HPDE6-E6E7 (cell line): Measurements from ENCODE around the gene PFKFB4.
"Not testable (repeated sequence)": the region's sequence is repeated elsewhere in the genome, so short reads cannot be mapped to it uniquely, and the experiment has no call there.

ENCODE experiments used
- DNase-seq: peaks from one replicate; pipeline ENCODE4 v3.0.0; 2011; ENCODE audit warnings: missing footprints; ENCODE audit errors: extremely low spot score

Gene PFKFB4

DNA sequence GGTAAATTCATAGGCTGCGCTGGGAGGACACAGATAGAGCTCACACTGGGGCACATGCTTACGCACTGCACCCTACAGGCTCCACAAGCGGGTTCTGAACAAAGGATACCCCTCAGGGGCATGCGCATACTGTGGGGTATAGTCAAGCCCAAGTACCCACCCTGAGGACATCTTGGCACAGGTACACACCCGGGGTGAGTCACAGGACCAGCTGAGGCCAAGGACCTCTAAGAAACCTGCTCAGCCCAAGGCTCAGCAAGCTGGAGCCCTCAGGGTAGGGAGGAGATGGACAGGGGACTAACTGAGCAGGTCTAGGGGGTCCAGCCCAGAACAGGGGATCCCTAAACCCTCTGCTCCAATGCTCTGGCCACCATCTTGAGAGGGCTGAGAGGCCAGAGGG, 55.9 kb downstream of the PFKFB4 start:
- no peak for DNase-seq

DNA sequence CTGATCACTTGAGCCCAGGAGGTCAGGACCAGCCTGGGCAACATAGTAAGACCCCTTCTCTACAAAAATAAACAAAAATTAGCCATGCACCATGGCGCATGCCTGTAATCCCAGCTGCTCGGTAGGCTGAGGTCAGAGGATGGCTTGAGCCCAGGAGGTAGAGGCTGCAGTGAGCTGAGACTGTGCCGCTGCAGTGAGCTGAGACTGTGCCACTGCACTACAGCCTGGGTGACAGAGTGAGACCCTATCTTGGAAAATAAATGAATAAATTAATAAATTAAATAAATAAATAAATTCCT, 63.5 kb downstream of the PFKFB4 start:
- DNase-seq = no peak

DNA sequence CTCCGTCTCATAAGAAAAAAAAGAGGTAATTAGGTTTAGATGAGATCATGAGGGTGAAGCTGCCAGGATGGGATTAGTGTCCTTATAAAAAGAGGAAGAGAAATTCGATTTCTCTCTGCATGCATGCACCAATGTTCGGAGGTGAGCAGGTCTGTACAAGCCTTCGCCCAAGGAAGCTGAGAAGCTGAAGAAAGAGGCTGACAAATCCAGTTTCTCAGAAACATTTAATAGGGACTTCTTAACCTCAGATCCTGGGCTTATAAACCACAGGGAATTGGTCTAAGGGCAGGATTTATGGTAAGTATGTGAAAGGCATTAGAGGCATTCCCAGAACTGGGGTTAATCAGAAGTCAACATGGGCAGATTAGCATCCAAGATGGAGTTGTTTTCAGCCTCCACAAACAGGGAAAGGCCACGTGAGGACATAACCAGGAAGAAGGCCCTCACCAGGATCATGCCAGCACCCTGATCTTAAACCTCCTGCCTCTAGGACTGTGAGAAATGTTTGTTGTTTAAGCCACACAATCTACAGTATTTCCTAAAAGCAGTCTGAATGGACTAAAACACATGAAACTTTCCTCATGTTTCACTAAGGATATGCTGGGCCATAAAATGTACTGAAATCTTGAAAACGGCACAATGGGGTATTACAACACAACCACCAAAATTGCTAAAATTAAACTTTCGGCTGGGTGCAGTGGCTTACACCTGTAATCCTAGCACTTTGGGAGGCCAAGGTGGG, 64.0 kb downstream of the PFKFB4 start:
- DNase-seq = no peak

DNA sequence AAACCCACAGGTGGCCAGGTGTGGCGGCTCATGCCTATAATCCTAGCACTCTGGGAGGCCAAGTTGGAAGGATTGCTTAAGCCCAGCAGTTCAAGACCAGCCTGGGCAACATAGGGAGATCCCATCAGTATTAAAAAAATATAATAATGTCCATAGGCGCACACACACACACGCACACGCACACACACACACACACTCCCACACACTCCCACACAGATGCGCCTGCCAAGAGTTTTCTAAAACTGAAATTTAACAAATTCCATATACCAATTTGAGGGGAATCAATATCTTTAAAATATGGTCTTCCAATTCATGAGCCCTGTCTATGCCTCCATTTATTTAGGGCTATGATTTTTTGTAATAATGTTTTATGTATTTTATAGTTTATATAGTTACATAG, 69.7 kb downstream of the PFKFB4 start:
- no peak for DNase-seq

DNA sequence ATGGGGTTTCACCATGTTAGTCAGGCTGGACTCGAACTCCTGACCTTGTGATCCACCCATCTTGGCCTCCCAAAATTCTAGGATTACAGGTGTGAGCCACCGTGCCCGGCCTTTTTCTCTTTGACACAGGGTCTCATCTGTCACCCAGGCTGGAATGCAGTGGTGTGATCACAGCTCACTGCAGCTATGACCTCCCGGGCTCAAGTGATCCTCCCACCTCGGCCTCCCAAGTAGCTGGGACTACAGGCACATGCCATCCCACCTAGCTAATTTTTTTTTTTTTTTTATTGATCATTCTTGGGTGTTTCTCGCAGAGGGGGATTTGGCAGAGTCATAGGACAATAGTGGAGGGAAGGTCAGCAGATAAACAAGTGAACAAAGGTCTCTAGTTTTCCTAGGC, 73.8 kb downstream of the PFKFB4 start:
- not testable (repeated sequence) for DNase-seq

DNA sequence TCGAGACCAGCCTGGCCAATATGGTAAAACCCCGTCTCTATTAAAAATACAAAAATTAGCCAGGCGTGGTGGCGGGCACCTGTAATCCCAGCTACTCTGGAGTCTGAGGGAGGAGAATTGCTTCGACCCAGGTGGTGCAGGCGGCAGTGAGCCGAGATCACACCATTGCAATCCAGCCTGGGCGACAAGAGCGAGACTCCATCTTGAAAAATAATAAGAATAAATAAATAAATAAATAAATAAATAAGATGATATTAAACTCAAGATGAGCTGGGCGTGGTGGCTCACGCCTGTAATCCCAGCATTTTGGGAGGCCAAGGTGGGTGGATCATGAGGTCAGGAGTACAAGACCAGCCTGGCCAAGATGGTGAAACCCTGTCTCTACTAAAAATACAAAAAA, 75.7 kb downstream of the PFKFB4 start:
- not testable (repeated sequence) for DNase-seq

DNA sequence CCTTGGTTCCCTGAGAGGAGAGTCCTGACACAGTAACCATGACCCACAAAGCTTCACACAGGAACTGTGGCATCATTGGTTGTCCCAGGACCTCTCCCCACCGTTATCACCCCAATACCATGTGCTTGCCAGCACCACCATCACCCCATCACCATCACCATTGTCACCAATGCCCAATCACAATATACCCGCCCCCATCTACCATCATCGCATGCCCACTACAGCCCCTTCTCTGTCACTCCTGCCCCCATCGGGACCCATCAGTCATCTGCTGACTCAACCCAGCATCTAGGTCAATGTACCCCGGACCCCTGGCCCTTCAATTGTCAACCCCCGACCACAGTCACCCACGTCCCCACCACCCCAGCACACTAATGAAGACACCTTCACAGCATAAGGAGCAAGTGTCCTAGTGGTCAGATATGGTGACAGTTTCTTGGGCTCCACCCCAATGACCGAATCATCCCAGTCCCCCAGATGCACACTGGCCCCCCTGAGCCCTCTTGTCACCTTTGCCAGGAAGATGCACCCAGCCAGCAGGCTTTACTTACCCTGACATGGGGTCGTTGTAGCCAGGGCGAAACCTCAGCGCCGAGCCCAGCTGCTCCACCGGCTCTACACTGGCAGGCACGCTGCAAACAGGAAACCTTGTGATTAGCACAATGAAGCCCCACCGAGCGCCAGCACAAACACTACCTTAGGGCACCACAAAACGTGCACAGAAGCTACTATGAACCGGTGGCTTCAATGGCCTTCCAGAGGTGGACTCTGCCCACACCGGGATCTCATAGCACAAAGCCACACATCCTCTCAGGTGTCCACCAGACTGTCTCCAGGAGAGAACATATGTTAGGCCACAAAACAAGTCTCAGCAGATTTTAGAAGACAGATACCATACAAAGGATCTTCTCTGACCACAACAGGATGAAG, 77.7 kb downstream of the PFKFB4 start:
- DNase-seq = no peak

DNA sequence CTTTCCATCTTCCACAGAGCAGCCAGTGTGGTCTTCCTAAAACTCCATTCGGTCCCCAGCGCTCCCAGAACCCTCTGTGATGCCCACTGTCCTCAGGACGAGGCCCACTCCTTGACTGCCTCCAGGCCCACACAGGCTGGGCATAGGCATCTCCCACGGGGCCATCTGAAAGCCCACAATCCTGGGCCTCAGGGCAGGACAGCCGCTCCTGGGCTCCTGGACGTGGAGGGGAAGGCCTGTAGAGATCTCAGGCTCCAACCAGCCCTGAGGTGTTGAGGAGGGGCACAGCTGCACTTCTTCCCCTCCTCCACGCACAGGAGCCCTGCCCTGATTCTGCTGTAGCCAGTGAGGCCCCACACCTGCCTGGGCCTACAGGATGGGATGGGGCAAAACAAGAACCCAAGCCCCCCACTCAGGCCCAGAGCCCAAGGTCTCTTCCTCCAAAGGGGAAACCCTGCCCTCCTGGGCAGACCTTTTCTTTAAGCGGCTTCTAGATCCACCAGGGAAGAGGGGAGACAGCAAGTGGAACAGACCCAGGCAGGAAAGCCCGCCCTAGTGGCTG, 78.6 kb downstream of the PFKFB4 start:
- DNase-seq = no peak

DNA sequence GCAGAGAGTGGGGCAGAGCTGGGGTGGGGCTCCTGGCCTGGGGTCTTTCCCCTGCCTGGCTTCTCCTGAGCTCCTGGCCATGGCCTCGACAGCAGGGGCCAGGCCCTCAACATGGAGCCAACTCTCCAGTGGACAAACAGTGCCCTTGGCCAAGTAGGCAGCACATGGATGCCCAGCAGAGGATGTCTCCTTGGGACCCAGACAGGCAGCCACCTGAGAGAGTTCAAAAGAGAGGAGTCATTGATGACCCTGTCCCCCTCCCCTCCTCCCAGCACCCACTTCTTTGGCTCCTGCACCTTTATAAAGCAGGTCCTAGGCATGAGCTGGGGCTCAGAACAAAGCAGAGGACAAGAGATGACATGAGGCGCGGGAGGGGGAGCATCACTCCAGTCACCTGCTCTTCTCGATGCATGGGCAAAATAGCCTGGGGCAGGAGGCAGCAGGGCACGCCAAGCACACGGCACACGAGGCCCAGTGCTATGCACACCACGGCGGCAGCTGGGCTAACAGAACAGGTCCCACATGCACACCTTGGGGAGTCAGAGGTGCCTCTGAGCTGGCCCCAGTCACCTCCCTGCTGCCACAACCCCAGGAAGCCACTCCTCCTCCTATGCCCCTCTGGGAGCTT, 80.1 kb downstream of the PFKFB4 start:
- no peak for DNase-seq

DNA sequence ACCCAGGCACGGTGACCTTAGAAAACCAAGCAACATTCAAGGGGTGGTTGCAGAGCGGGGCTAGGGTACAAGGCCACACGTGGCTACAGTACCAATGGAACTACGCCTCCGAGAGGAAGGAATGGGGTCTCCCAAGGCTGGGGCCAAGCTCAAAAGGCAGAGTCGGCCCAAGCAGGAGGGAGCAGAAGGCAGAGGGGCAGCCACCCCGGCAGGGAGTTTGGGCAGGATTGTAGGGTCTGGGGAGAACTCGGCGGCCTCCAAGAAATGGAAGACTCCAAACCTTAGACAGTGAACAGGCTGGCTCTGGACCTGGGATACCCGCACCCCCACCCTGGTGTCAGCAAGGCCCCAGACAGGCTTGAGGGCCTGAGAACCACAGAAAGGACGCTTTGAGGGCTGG, 81.4 kb downstream of the PFKFB4 start:
- no peak for DNase-seq

DNA sequence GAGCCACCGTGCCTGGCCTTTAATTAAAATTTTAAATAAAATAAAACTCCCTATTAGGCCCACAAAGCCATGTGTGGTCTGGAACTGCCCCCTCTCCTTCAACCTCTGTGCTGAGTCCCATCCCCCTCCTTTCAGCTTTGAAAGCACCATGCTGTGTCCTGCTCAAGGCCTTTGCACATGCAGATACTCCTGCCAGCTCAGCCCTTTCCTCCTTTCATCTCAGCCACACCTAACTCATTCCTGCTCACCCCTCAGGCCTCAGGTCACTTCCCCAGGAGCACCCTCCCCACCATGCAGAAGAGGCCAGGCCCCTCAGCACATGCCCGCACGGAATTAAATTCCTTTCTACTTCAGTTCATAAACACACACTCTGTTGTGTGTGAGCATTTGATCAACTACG, 82.0 kb downstream of the PFKFB4 start:
- no peak for DNase-seq

DNA sequence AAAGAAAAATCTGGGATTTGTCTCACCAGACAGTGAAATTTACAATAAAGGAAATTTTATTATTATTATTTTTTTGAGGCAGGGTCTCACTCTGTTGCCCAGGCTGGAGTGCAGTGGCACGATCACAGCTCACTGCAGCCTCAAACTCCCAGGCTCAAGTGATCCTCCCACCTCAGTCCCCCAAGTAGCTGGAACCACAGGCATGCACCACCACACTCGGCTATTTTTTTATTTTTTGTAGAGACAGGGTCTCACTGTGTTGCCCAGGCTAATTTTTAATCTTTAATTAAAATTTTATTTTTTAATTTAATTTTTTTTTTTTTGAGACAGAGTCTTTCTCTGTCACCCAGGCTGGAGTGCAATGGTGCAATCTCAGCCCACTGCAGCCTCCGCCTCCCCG, 82.6 kb downstream of the PFKFB4 start:
- DNase-seq = not testable (repeated sequence)

DNA sequence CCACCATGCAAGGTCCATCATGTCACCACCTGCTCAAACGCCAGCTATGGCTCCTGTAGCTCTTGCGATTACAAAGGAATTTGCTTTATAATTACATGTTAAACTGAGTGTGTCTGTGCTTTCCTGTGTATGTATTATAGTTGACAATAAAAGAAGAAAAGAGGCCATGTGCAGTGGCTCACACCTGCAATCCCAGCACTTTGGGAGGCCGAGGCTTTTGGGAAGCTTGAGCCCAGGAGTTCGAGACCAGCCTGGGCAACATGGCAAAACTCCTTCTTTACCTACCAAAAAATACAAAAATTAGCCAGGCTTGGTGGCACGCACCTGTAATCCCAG, 83.0 kb downstream of the PFKFB4 start:
- DNase-seq = no peak

DNA sequence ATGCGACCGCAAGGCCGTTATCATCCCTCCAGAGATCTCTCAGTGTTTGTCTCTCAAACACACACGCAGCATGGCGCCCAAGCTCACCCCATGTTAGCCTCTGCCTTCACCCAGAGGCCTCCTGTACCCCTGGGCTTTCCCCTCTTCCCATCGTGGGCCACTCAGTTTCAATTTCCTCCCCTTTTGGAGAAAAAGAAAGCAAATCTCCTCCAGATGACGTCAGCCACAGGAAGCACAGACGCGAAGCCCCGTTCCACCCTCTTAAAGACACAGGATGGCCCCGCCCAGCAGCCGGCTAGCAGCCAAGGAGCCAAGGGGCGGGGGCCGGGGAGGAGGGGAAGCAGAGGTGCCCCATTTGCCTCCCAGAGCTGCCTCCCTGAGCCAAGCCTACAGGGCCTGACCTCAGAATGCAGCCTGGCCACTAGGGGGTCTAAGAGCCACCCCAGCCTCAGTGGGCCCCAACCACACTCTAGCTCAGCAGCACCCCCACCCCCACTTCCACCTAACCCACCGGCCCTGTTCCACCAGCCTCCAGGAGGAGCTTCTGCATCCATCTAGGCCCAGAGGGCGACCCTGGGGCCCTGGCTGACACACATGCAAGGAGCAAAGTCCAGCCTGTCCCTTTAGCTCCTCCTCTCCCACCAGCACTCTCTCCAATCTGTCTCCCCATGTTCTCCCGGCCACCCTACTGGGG, 83.5 kb downstream of the PFKFB4 start:
- peak; percentile 54 for DNase-seq

DNA sequence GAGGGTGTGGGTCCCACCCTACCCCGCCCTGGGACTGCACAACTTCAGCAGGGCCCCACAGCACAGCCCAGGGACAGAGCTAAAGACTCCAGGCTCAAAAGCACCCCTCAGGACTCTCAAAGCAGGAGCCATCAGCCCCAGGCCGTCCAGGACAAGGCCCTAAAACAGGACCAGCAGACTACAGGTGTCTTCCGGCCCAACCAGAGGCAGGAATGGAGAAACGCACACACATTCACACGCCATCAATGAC, 84.0 kb downstream of the PFKFB4 start:
- no peak for DNase-seq

DNA sequence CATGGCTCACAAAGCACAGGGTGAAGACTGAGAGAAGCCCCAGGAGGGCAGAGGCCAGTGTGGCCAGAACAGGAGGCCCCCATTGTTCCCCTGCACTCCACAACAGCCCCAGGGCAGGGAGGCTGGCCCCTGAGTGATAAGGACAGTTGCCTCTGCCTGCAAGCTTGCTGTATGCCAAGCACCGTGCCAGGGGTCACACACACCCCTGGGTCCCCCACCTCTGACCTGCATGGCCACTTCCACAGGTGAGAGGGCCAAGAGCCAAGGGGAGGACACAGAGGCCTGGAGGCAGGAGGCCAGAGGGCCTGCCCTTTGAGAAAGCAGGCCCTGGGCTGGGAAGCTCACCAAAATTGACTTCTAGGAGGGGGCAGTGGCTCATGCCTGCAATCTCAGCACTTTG, 86.3 kb downstream of the PFKFB4 start:
- no peak for DNase-seq

DNA sequence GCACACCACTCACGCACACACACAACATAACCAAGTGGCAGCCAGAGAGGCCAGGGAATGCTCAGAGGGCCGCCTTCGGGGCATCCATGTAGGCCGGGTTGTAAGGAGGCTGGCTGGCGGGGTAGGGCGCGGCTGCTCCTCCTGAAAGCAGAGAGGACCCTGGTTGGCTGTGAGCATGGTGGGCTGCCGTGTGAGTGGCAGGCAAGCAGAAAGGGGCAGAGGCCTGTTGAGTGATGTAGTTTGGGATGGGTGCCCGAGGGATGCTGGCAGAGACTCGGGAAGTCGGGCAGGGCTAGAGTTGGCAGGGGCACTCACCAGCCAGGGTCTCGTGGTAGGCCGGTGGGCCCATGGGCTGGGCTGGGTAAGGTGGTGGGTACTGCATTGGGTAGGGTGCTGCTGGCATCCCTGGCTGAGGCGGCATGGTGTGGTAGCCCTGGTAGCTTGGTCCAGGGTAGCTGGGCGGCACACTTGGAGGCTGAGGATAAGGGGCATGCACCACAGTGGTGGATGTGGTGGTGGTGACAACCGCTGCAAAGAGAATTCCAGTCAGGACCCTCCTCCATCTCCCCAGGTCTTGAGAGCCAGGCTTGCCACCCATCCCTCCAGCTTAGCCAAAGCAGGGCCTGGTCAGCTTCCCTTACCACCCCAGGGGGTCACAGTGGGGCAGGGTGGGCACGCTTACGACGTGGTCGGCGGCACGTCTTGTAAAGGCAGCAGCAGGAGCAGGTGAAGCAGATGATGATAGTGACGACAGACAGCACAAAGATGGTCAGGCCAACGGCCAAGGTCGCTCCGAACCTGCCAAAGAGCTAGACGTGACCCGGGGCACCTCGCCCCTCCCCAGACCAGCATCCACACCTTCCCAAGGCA, 87.3 kb downstream of the PFKFB4 start:
- DNase-seq = no peak

DNA sequence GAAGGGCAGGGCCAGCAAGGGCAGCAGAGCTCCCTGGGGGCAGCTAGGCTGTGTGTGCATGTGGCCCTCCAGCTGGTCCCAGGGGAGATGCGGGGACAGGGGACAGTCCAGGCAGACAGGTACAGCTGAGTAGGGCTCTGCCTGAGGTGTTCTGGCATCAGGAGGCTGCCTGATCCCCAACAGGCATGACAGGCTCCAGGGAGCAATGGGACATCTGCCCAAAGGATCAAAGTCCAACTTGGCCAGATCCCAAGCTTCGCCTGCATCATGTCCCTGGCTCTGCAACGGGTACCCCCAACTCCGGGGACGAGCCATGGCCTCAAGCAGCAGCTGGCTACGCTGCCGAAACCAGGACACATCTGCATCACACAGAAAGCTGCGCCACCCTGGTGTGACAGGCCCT, 88.3 kb downstream of the PFKFB4 start:
- no peak for DNase-seq
